KOPT-K1 (cell line): ENCODE data around the gene LMTK2.

ENCODE experiments used
- H3K27ac ChIP-seq: fragments of 200-600 bp; sonication (generic); 2 replicates; pipeline ENCODE4 v1.5.1; 2016; ENCODE audit warnings: antibody characterized with exemption, mild to moderate bottlenecking, low read depth, low read length; ENCODE audit not compliant: poor library complexity, severe bottlenecking
- H3K36me3 ChIP-seq: fragments of 200-600 bp; sonication (generic); 2 replicates; pipeline ENCODE4 v1.5.1; 2017; ENCODE audit warnings: antibody characterized with exemption, mild to moderate bottlenecking, low read length, moderate library complexity; ENCODE audit not compliant: insufficient read depth
- H3K9me3 ChIP-seq: fragments of 200-600 bp; sonication (generic); 2 replicates; pipeline ENCODE4 v1.5.1; 2017; ENCODE audit warnings: antibody characterized with exemption, low read length, mild to moderate bottlenecking; ENCODE audit not compliant: insufficient read depth, poor library complexity, severe bottlenecking

Gene LMTK2

DNA sequence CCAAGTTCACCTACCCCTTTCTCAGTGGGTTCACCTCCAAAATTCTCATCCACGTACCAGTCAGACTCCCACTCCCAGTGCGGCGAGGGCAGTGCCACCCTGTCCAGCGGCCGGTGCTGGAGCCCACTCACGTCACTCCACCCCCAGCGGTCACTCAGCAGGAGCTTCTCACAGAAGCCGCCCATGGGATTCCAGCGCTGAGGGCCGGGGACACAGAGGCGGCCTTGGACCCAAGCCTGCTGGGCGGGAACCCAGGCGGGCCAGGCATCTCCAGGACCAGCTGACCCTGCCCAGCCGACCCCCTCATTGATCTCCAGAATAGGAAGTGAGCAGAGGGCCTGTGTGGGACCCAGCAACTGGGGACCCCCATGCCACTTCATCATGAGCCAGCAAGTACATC is 138.2 kb downstream of the LMTK2 start:
- no peak overlapping the region for H3K27ac ChIP-seq
- H3K9me3 ChIP-seq, result no peaks in the 10 kb centered on the region
- peaks cover 10% of the 10 kb centered on the region; the same call in 1 of the 2 replicates for H3K36me3 ChIP-seq

DNA sequence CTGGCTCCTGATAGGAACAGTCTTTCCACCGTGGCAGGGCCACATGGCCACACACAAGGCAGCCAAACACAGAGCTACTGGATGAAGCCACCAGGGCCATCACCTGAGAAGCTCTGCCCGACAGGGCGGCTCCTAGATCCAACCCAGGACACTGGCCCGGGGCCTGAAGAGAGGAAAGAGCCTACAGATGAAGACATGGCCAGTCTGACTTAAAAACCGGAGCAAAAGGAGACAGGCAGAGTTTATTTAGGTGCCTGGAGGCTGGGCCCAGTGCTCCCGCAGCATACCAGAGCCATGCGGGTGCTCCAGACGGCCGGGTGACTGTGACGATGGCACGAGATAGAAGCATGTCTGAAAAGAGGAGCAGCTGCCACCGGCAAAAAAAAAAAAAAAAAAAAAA is 141.5 kb downstream of the LMTK2 start:
- H3K27ac ChIP-seq, result no peak overlapping the region
- H3K36me3 ChIP-seq, result peaks cover 5% of the 10 kb centered on the region; the same call in 1 of the 2 replicates
- H3K9me3 ChIP-seq, result no peaks in the 10 kb centered on the region

DNA sequence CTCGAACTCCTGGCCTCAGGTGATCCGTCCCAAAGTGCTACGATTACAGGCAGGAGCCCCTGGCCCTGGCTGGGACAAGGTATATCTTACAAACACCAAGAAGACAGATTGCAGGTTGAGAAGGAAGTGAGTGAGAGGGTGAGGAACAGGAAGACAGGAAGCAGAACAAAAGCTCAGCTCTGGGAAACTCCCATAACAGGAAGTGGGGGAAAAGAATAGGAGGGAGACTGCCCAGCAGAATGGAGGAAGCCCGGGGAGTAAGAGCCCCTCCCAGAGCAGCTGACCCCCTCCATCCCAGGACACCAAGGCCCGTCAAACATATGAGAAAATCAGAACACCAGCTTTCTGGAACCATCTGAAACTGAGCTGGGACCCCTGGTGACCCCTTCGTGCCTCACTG is 142.4 kb downstream of the LMTK2 start:
- no peaks in the 10 kb centered on the region for H3K9me3 ChIP-seq
- no peak overlapping the region for H3K27ac ChIP-seq
- peaks cover 3% of the 10 kb centered on the region; the same call in 1 of the 2 replicates for H3K36me3 ChIP-seq

- peaks cover 8% of the 10 kb centered on the region; the same call in 1 of the 2 replicates for H3K36me3 ChIP-seq
- no peaks in the 10 kb centered on the region for H3K9me3 ChIP-seq
- H3K27ac ChIP-seq, result peak overlapping the region; percentile 67
Observed at GRCh38 chr7:98250789-98251188, 144.1 kb downstream of the LMTK2 start.

GRCh38 chr7:98251231-98251600 is 144.6 kb downstream of the LMTK2 start:
- Histone ChIP-seq H3K9me3 (no peaks in the 10 kb centered on the region), H3K27ac (peak overlapping the region; percentile 67), H3K36me3 (peaks cover 9% of the 10 kb centered on the region; the same call in 1 of the 2 replicates)

GRCh38 chr7:98251601-98252424 is 145.2 kb downstream of the LMTK2 start, which contains the start of gene TECPR1:
Gene TECPR1, minus strand, starts transcription at chr7:98252232. Its CDS starts 6,086 bp downstream, at chr7:98246146.
- peak within 1 kb of the TSS; percentile 67 for H3K27ac ChIP-seq

GRCh38 chr7:98252425-98253054 is 145.9 kb downstream of the LMTK2 start:
- peak overlapping the region; percentile 67 for H3K27ac ChIP-seq
- H3K36me3 ChIP-seq, result peaks cover 19% of the 10 kb centered on the region
- H3K9me3 ChIP-seq, result no peaks in the 10 kb centered on the region

More at GRCh38 chr7:98251601-98252424, 145.2 kb downstream of the LMTK2 start, which contains the start of gene TECPR1:
- H3K9me3 ChIP-seq, result no peaks in the 10 kb centered on the region
- H3K36me3 ChIP-seq, result peaks cover 15% of the 10 kb centered on the region

- no peak overlapping the region for H3K27ac ChIP-seq
- peaks cover 23% of the 10 kb centered on the region for H3K36me3 ChIP-seq
- H3K9me3 ChIP-seq, result no peaks in the 10 kb centered on the region
Observed at GRCh38 chr7:98254516-98254915, 147.9 kb downstream of the LMTK2 start.

GRCh38 chr7:98254951-98255610 is 148.4 kb downstream of the LMTK2 start:
- Histone ChIP-seq H3K27ac (no peak overlapping the region), H3K36me3 (peaks cover 23% of the 10 kb centered on the region), H3K9me3 (no peaks in the 10 kb centered on the region)

DNA sequence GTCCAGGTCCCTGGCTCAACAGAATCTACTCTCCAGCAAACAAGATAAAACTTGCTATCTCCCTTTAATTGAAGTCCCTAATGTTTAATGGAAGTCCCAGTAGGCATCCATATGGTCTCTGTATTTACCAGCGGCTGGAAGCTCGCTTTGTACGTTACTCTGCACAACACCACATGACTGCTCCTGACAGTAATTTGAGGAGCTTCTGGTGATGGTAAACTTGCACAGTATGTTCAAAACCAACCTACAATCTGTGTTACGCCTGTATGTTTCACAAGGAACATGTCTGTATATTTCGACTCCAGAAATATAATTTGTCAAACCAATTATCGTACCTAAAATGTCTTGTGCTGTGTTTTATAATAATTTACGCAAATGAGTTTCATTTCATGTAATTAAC is 149.8 kb downstream of the LMTK2 start:
- Histone ChIP-seq H3K27ac (no peak overlapping the region), H3K36me3 (peaks cover 33% of the 10 kb centered on the region), H3K9me3 (peaks cover 4% of the 10 kb centered on the region)

- peaks cover 35% of the 10 kb centered on the region for H3K36me3 ChIP-seq
- peaks cover 10% of the 10 kb centered on the region for H3K9me3 ChIP-seq
- no peak overlapping the region for H3K27ac ChIP-seq
Observed at GRCh38 chr7:98257701-98258100, 151.0 kb downstream of the LMTK2 start.
